Stimulated activated CD4-positive, alpha-beta T cell treated with anti-CD3 and anti-CD28 coated beads, TNF-alpha, amount 100 ng/mL, for 1 hour (primary cell): ENCODE measurements around the gene SLC22A15.

Source experiments
- DNase-seq, 3 donors: peaks; one replicate each; pipeline ENCODE4 v3.0.0-alpha.2; 2020; ENCODE audit warnings: low read depth in 3 of 3, low spot score in 1 of 3

The SLC22A15 gene

DNA sequence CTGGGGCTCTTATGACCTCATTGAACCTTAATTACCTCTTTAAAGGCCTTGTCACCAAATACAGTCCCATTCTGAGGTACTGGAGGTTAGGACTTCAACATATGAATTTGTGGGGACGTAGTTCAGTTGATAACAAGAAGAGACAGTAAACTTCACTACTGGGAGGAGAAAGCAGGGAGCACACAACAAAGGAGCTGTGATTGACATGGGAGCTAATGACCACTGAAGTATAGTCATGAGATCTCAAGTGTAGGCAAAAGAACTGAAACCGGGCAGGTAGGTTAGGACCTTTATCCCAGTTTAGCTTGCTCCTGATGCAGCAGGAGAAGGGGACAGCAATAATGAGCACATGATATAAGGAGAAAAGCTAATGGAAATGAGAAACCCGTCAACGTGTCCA, 123.1 kb downstream of the SLC22A15 start:
- DNase-seq, result no peak

DNA sequence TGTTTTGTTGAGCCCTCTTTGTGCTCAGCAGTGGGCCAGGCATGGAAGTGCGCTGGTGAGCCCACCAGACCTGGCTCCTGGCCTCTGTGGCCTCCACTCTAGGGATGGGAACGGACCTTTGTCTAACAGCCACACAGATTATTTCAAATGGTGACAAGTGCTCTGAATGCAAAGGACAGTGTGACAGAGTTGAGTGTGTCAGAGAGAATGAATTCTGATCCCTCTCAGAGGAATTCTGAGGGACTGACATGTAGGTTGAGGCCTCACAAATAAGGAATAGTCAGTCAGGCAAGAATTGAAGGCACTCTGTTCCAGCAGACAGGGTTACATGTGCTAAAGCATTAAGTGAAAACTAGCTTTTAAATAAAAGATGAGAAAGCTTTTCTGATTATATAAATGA, 123.6 kb downstream of the SLC22A15 start:
- no peak for DNase-seq

DNA sequence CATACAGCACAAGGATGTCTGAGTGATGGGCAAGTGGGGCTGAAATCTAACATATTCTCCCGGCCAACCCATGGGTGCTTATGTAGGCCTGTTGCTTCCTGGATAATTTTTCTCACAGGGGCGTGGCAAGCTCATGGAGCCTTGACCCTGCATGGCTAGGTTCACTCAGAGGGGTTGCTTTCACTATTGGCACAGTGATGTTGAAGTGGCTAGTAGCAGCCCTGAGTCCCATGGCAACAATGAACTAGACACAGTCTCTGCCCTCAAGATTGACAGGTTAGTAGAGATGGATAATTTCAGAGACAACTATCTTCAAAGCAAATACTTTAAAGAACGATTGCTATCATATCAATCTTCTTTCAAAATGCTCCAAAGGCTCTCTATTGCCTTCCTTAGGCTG, 128.4 kb downstream of the SLC22A15 start:
- no peak for DNase-seq

DNA sequence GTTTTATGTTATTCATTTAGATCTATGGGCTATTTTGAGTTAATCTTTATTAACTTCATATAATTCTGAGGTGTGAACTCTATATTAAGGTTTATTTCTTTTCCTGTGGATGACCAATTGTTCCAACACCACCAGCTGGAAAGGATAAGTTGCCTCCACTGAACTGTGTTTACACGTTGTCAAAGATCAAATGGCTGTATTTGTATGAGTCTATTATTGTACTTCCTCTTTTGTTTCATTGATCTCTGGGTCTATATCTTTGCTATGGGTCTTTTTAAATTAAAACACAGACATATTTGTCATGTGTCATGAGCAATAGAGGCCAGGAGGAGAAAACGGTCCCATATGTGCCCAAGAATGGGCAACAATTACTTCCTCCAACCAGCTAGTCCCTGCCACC, 129.7 kb downstream of the SLC22A15 start:
- DNase-seq, result no peak

DNA sequence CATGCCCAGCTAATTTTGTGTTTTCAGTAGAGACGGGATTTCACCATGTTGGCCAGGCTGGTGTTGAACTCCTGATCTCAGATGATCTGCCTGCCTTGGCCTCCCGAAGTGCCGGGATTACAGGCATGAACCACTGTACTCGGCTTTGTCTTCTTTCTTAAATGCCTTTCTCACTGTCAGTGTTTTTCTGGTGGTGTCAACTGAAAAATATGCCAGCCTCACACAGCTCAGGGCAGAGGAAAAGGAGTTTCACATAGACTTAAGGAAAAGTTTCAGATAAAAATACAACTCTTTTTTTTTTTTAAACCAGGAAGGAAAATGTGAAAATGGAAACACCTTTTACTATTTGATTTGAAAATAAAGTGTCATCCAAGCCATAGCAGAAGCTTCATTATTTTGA, 130.3 kb downstream of the SLC22A15 start:
- no peak for DNase-seq

DNA sequence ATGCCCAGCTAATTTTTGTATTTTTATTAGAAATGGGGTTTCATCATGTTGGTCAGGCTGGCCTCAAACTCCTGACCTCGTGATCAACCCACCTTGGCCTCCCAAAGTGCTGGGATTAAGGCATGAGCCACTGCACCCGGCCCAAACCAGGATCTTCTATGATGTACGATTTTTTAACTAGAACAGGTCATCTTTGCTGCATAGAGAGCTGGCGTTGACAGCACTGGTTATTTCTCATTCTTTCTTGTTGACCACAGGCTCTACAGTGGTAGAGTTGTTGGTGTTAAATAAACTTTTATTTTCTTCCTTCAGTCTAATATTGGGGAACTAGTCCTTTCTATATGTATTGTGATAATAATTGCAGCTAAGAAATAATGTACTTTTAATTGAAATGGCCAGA, 131.1 kb downstream of the SLC22A15 start:
- no peak for DNase-seq

DNA sequence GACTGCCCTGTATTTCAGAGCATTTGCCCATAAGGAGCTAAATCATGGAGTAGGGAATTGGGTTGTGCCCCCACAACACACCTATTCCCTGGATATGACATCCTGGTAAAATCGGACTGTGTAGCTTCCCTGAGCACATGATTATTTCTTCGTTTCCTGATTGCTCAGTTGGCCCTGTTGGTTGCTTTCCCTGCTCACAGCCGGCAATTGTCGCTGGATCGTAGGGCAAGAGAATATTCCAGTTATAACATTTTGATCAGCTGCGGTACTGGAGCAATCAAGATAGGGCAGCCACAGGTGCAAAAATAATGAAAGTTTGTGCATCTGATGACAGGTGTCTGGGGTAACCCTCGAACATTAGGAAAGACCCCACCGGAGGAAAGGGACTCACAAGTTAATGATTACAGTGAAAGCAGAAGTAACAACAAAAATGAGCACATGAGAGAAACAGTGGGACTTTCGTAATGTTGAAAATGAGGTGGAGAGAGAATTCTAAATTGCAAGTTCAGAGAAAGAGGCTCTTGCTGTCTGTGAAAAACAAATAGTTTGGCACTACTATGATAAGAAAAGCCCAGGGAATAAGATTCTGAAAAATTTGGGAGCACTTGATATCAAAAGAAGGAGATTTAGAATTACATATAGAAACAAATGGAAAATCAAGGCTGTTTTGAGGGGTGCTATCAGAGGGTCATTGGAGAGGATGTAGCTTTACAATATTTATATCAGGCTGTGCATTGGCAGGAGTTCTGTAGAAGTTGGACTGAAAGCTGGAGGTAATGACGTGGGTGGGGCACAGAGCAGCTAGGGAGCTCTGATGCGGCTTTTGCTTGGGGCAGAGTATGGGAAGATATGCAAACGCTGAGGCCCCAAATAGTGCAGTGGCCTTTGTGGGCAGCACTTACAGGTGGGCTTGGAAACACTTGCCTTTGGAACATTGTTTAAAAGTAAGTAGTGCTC, 134.5 kb downstream of the SLC22A15 start, which contains the start of gene MAB21L3:
MAB21L3 (plus strand) TSS at position 833 of the 957 bp plus-strand sequence. CDS start 1,217 bp downstream, outside the sequence.
- no peak for DNase-seq

DNA sequence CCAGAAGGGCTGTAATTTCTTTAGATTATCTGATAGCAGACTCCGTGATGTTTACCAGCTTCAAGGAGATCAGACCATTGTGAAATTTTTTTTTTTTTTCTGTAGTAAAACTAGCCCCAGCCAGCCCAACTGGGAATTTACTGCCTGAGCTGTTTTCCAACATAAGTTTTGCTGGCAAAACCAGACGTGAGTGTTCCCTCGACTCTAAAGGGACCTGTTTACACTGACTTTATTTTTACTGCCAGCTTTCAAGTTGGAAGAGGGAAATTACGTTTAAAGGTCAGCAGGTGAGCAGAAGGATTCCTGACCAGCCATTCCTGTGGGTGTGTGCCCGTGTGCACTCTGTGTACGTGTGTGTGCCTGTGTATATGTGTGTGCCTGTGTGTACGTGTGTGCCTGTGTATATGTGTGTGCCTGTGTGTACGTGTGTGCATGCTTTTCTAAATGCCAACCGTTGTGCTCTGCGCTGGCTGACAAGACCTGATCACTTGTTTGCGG, 135.3 kb downstream of the SLC22A15 start:
- DNase-seq, result no peak

DNA sequence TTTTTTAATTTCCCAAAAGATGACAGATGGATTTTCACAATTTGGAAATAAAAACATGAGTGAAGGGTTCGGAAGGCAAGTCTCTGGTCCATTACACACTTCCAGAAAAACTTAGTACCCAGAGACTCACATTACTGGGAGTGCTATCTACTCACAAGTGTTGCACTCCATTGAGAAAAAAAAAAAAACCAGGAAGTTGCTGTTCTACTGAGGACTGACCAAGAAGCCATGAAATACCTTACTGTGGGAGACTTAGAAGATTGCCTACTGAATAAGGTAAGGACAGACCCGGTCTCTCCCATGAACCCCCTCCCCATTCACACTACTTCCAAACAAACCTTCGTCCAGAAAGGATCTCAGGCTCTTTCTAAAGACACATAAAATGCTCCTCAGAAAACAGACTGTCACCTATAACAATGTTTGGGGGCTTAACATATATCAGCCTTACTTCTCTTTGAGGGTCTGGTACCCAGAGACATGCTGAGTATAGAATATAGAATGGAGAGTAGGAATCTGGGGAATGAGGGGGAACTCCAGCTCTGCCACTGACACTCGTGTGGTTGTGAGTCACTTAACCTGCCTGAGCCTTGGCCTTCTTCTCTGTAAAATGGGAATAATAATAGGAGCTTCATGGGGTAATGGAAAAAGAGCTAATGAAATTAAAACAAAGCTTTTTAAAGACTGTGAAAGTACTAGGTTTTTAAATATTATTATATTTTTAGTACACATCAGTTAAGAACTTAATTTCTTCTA, 136.3 kb downstream of the SLC22A15 start:
- no peak for DNase-seq

DNA sequence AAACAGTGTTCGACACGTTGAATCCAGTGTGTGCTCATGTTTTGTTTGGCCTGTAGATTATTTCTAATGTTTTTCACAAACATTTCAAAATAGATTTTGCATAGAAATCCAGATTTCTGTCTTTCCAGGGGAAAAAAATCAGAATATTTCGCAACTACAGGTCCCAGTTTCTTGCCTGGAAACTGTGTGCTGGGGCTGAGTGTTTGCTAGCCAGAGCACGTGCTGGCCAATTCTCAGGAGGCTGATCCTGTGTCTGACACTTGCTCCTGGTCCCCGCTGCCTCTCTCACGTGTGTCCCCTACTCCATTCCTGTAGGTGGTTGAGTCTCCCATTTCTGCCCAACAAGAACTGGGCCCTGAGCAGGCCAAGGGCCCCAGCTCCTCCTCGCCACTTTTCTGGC, 137.3 kb downstream of the SLC22A15 start:
- DNase-seq, result no peak

DNA sequence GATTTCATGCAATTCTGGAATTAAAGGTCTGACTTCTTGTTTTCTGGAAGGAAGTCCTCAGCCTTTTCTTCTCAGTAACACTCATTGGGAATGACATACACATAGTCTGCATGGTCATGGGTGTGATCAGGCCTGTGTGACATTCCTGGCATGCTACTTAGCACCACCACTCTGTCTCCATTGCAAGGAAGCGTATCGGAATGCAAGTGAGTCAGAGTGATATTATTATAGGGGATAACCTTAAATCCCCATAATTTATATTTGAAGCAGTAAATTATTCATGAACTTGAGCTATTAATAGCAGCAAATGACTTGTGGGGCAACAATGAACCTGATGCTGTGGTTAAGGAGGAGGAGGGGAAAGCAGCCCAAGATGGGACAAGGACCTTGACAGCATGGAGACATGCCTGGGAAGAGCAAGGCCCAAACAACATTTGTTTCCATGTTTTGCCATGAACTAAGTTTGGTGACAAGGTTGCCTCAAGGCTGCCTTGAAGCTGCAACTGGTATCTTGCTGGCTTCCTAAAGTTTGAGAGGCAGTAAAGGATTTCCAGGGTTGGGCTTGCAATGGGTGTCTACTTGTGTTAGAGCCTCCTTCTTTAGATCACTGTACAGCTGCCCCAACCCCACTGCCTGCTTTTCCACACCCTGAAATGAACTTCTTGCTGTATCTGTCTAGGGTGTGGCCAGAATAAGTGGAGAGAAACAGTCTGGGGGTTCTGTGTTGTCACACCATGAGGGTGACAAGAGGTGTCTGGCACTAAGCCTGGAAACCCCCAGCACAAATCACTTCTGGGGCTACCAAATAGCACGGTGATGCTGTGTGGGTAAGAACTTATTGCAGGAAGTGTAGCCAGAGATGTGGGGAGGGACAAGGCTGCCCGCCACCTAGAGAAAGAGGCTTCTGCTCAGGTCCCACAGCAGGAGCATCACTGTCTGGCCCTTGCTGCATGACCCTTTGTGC, 139.4 kb downstream of the SLC22A15 start:
- DNase-seq, result no peak

DNA sequence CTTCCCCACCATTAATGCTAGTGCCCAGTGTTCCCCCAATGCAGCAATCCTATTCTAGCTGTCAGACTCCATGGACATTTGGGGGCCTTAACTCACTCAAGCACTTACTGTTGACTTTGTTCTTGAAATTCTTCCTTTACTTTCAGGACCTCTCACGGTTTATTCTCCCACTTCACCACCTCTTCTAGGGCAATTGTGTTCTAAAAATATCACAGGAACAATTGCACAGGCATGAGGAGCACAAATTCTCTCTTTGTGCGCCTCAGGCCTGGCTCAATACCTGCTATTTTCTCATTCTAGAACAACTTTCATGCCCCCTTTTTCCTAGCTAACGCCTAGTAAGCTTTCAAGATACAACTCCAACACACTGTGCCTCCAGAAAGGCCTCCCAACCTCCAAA, 142.2 kb downstream of the SLC22A15 start:
- DNase-seq, result no peak
